ENCODE results near the gene CIDEB.

CIDEB gene

DNA sequence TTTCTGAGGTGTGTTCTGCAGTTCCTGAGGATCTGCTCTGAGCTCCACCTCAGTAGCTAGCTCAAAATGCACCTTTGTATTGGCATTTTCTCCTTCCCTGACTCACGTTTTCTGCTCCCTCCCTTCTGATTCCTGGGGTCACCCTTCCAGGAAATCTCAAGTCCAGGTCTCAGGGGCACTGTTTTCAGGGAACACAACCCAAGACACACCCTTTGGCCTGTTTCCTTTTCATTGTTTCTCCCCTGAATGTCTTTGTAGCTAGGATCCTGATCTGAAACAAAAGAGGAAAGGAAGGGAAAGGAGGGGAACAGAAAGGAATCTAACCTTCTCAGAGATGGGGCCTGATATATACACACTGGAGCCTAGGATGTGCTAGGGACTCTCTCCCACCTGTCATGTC, 39.4 kb upstream of the CIDEB start:
- Histone ChIP-seq H3K4me3 (ENCODE audit: low read depth, low read length) (no peak overlapping the region), H3K27me3 (ENCODE audit: insufficient read depth, low read length) (peaks cover 1% of the 10 kb centered on the region), H3K4me1 (ENCODE audit: control insufficient read depth in 1 of 2, insufficient read depth in 2 of 2, low read length in 2 of 2) (no peaks in the 10 kb centered on the region), H3K18ac (ENCODE audit: low read length) (no peak overlapping the region), H2AFZ (ENCODE audit: insufficient read depth, low read length, poor library complexity) (no peak overlapping the region), H2BK12ac (ENCODE audit: low read length) (no peak overlapping the region), H3K9ac (ENCODE audit: low read length) (no peak overlapping the region), H3K4ac (ENCODE audit: low read depth, low read length) (no peak overlapping the region), H3K14ac (ENCODE audit: low read length) (no peak overlapping the region), H3K4me2 (ENCODE audit: low read length) (no peak overlapping the region), H3K9me3 (ENCODE audit: insufficient read depth, low read depth, low read length) (peaks cover 2% of the 10 kb centered on the region), H2BK120ac (ENCODE audit: insufficient read depth, low read length, poor library complexity) (no peak overlapping the region), H4K91ac (ENCODE audit: low read depth, low read length) (no peak overlapping the region), H3K79me1 (ENCODE audit: low read length) (no peaks in the 10 kb centered on the region), H3K27ac (ENCODE audit: low read depth, low read length) (no peak overlapping the region), H4K12ac (ENCODE audit: low read depth, low read length) (no peak overlapping the region), H2AK5ac (ENCODE audit: low read length) (no peak overlapping the region), H3K36me3 (ENCODE audit: control insufficient read depth in 1 of 2, insufficient read depth in 2 of 2, low read length in 2 of 2) (no peaks in the 10 kb centered on the region), H3K23ac (ENCODE audit: low read length) (no peak overlapping the region), H4K8ac (ENCODE audit: low read depth, low read length) (no peak overlapping the region), H2BK5ac (ENCODE audit: low read depth, low read length, poor library complexity) (no peak overlapping the region), H3K79me2 (ENCODE audit: control insufficient read depth, insufficient read depth, low read length, poor library complexity) (no peaks in the 10 kb centered on the region)
- WGBS (ENCODE audit: extremely low coverage, insufficient coverage, insufficient read length) = no CpG with 5 or more reads among the region's 1 CpG
- DNase-seq = no peak

GRCh38 chr14:24343795-24344660, 36.3 kb upstream of the CIDEB start:
- H4K91ac ChIP-seq (ENCODE audit: low read depth, low read length) = no peak overlapping the region
- H4K12ac ChIP-seq (ENCODE audit: low read depth, low read length) = no peak overlapping the region
- H3K4me2 ChIP-seq (ENCODE audit: low read length) = no peak overlapping the region
- H3K27me3 ChIP-seq (ENCODE audit: insufficient read depth, low read length) = peaks cover 24% of the 10 kb centered on the region
- no peak for DNase-seq
- H3K9ac ChIP-seq (ENCODE audit: low read length) = no peak overlapping the region
- H3K79me1 ChIP-seq (ENCODE audit: low read length) = no peaks in the 10 kb centered on the region
- H3K23ac ChIP-seq (ENCODE audit: low read length) = no peak overlapping the region
- H2BK12ac ChIP-seq (ENCODE audit: low read length) = no peak overlapping the region
- no peaks in the 10 kb centered on the region for H3K79me2 ChIP-seq (ENCODE audit: control insufficient read depth, insufficient read depth, low read length, poor library complexity)
- H3K4me3 ChIP-seq (ENCODE audit: low read depth, low read length) = no peak overlapping the region
- H3K36me3 ChIP-seq (ENCODE audit: control insufficient read depth in 1 of 2, insufficient read depth in 2 of 2, low read length in 2 of 2) = no peaks in the 10 kb centered on the region
- no peak overlapping the region for H2AFZ ChIP-seq (ENCODE audit: insufficient read depth, low read length, poor library complexity)
- H3K14ac ChIP-seq (ENCODE audit: low read length) = no peak overlapping the region
- no peak overlapping the region for H2BK5ac ChIP-seq (ENCODE audit: low read depth, low read length, poor library complexity)
- H3K4me1 ChIP-seq (ENCODE audit: control insufficient read depth in 1 of 2, insufficient read depth in 2 of 2, low read length in 2 of 2) = peaks cover 7 to 8% of the 10 kb centered on the region in 2 experiments
- no peak overlapping the region for H2BK120ac ChIP-seq (ENCODE audit: insufficient read depth, low read length, poor library complexity)
- no peak overlapping the region for H3K27ac ChIP-seq (ENCODE audit: low read depth, low read length)
- peaks cover 6% of the 10 kb centered on the region for H3K9me3 ChIP-seq (ENCODE audit: insufficient read depth, low read depth, low read length)
- H3K4ac ChIP-seq (ENCODE audit: low read depth, low read length) = no peak overlapping the region
- H4K8ac ChIP-seq (ENCODE audit: low read depth, low read length) = no peak overlapping the region
- H3K18ac ChIP-seq (ENCODE audit: low read length) = no peak overlapping the region
- WGBS (ENCODE audit: extremely low coverage, insufficient coverage, insufficient read length) = no CpG with 5 or more reads among the region's 7 CpGs
- no peak overlapping the region for H2AK5ac ChIP-seq (ENCODE audit: low read length)

DNA sequence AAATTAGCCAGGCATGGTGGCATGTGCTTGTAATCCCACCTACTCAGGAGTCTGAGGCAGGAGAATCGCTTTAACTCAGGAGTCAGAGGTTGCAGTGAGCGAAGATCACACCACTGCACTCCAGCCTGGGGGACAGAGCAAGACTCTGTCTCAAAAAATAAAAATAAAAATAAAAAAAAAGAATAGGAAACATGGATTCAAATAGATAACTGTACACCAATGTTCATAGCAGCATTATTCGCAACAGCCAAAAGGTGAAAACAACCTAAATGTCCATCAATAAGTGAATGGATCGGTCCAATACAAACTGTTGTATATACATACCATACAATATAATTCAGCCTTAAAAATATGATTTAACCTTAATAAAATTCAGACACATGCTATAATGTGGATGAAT, 35.1 kb upstream of the CIDEB start:
- Histone ChIP-seq H2AFZ (ENCODE audit: insufficient read depth, low read length, poor library complexity) (no peak overlapping the region), H3K79me1 (ENCODE audit: low read length) (no peaks in the 10 kb centered on the region), H4K12ac (ENCODE audit: low read depth, low read length) (no peak overlapping the region), H2AK5ac (ENCODE audit: low read length) (no peak overlapping the region), H3K27ac (ENCODE audit: low read depth, low read length) (no peak overlapping the region), H3K36me3 (ENCODE audit: control insufficient read depth in 1 of 2, insufficient read depth in 2 of 2, low read length in 2 of 2) (no peaks in the 10 kb centered on the region), H3K14ac (ENCODE audit: low read length) (no peak overlapping the region), H3K4me1 (ENCODE audit: control insufficient read depth in 1 of 2, insufficient read depth in 2 of 2, low read length in 2 of 2) (peaks cover 7 to 8% of the 10 kb centered on the region in 2 experiments), H2BK5ac (ENCODE audit: low read depth, low read length, poor library complexity) (no peak overlapping the region), H2BK120ac (ENCODE audit: insufficient read depth, low read length, poor library complexity) (no peak overlapping the region), H3K18ac (ENCODE audit: low read length) (no peak overlapping the region), H3K4me3 (ENCODE audit: low read depth, low read length) (no peak overlapping the region), H3K4ac (ENCODE audit: low read depth, low read length) (no peak overlapping the region), H3K23ac (ENCODE audit: low read length) (no peak overlapping the region), H3K4me2 (ENCODE audit: low read length) (no peak overlapping the region), H3K9me3 (ENCODE audit: insufficient read depth, low read depth, low read length) (peaks cover 11% of the 10 kb centered on the region), H2BK12ac (ENCODE audit: low read length) (no peak overlapping the region), H4K8ac (ENCODE audit: low read depth, low read length) (no peak overlapping the region), H4K91ac (ENCODE audit: low read depth, low read length) (no peak overlapping the region), H3K79me2 (ENCODE audit: control insufficient read depth, insufficient read depth, low read length, poor library complexity) (no peaks in the 10 kb centered on the region), H3K27me3 (ENCODE audit: insufficient read depth, low read length) (peaks cover 34% of the 10 kb centered on the region), H3K9ac (ENCODE audit: low read length) (no peak overlapping the region)
- DNase-seq = no peak
- WGBS (ENCODE audit: extremely low coverage, insufficient coverage, insufficient read length) = no CpG with 5 or more reads among the region's 4 CpGs

GRCh38 chr14:24340606-24341005, 32.8 kb upstream of the CIDEB start:
- Histone ChIP-seq H3K4me2 (ENCODE audit: low read length) (no peak overlapping the region), H2AFZ (ENCODE audit: insufficient read depth, low read length, poor library complexity) (no peak overlapping the region), H2BK5ac (ENCODE audit: low read depth, low read length, poor library complexity) (no peak overlapping the region), H3K36me3 (ENCODE audit: control insufficient read depth in 1 of 2, insufficient read depth in 2 of 2, low read length in 2 of 2) (no peaks in the 10 kb centered on the region), H3K79me2 (ENCODE audit: control insufficient read depth, insufficient read depth, low read length, poor library complexity) (no peaks in the 10 kb centered on the region), H3K27ac (ENCODE audit: low read depth, low read length) (no peak overlapping the region), H3K14ac (ENCODE audit: low read length) (no peak overlapping the region), H4K12ac (ENCODE audit: low read depth, low read length) (no peak overlapping the region), H3K79me1 (ENCODE audit: low read length) (no peaks in the 10 kb centered on the region), H3K9ac (ENCODE audit: low read length) (no peak overlapping the region), H3K18ac (ENCODE audit: low read length) (no peak overlapping the region), H3K9me3 (ENCODE audit: insufficient read depth, low read depth, low read length) (peaks cover 9% of the 10 kb centered on the region), H3K4me1 (ENCODE audit: control insufficient read depth in 1 of 2, insufficient read depth in 2 of 2, low read length in 2 of 2) (peaks cover 11 to 14% of the 10 kb centered on the region in 2 experiments), H3K4ac (ENCODE audit: low read depth, low read length) (no peak overlapping the region), H2BK120ac (ENCODE audit: insufficient read depth, low read length, poor library complexity) (no peak overlapping the region), H2AK5ac (ENCODE audit: low read length) (no peak overlapping the region), H4K91ac (ENCODE audit: low read depth, low read length) (no peak overlapping the region), H4K8ac (ENCODE audit: low read depth, low read length) (no peak overlapping the region), H3K27me3 (ENCODE audit: insufficient read depth, low read length) (peaks cover 34% of the 10 kb centered on the region), H3K23ac (ENCODE audit: low read length) (no peak overlapping the region), H2BK12ac (ENCODE audit: low read length) (no peak overlapping the region), H3K4me3 (ENCODE audit: low read depth, low read length) (no peak overlapping the region)
- no peak for DNase-seq
- no CpG with 5 or more reads among the region's 1 CpG for WGBS (ENCODE audit: extremely low coverage, insufficient coverage, insufficient read length)

Measured in trophoblast cell (in vitro differentiated cells and primary cell).